HG03460 (cell line): Measurements from ENCODE around the gene PPFIA4.

Experiments
- ATAC-seq: cut with Tn5 transposase; IDR thresholded peaks from one replicate; pipeline ENCODE4 v1.9.1; 2021; ENCODE audit not compliant: unreplicated experiment

The PPFIA4 gene

GRCh38 chr1:203081465-203082230 lies 55.4 kb downstream of the PPFIA4 start:
- no peak for ATAC-seq

GRCh38 chr1:203082231-203082505 lies 55.9 kb downstream of the PPFIA4 start:
- no peak for ATAC-seq

DNA sequence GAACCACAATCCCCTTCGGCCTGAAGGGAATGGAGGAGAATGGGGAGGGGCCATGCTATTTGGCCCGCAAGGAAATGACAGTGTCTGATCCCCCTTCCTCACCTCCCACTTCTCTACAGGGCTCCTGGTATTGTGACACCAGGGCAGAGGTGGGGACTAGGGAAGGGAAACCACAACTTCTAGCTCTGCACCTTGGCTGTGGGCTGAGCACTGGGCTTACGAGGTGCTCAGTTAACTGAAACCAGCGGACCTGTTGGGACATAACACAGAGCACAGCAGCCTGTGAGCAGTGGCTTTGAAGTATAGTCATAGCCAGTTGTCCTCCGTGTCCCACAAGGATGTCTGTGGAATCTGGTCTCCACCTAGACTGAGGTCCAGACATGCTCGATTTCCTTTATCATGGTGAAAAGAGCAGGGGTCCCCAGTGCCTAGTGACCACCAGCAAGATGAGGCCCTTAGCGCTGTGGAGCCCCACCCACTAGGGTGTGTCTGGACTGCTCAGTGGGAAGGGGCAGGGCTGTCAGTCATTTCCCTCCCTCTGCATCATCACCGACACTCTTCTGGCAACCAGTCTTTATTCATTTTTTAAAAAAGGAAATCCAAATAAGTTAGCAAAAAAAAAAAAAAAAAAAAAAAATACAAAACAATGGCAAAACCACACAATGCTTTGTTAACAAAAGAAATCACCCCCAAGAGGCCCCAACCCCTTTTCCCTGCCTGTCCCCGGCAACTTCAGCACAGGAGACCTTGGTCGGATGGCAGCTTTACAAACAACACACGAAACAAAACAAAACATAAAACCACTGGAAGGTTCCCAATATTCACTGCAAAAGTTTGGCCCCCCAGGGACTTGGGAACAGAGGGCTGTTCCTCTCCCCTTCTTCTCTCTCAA lies 56.5 kb downstream of the PPFIA4 start:
- ATAC-seq = no peak

DNA sequence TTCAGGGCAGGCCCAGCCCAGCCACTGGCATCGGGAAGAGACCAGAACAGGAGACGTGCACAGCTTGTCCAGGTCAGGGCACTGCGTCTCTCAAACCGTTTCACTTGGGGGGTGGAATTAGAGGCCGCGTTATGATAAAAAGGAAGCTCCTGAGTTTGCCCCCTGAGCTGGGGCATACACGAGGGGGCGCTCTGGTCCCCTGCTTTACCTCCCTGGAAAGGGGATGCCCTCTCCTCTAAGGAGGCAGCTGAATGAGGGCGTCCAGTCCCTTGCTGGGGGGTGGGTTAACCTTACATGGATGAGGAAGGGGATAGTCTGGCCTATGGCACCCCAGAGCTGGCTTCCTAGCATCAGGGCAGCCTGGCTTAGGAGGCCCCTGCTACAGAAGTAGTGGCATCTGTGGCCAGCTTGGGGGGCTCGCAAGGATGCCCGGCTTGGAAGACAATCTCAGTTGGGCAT lies 57.2 kb downstream of the PPFIA4 start:
- ATAC-seq = no peak

DNA sequence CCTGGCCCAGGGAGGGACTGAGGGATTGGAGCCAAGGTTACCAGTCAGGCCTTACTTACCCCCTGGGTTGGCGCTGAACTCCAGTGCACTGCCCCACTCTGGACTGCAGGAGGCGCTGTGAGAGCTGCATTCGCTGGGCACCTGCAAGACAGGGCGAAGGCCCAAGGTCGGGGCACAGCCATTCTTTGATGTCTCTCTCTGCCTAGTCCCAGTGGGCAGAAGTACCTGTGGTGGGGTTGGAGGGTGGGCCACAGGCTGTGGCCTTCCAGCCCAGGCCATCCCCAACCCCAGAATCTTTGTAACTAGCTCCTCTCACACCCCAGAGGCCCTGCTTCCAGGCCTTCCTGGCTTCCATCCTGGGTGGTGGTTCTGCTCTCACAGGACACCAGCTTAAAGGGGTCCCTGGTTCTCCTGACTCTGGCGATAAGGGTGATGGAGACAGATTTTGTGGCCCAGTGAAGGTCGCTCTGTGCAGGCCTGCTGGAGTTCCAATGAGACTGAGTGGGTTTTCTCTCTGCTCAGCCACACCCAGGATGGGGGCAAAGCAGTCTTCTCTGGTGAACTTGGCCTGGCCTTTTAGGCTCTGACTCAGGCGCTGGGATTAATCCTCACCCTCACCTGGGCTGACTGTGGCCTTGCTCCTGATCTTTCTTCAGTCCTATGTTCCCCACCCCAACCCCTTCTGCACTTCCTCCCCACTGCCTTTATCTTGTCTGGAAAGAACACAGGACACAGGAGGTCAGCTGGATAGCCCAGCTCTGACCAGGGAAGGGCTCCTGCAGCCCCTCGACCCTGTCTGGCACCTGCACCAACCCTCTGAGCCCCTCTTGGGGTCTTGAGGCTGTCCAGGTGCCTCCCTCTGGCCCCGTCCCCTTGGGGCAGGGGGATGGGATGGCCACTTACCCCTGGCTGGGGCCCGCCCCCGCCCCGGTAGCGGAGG lies 58.6 kb downstream of the PPFIA4 start:
- ATAC-seq = no peak

DNA sequence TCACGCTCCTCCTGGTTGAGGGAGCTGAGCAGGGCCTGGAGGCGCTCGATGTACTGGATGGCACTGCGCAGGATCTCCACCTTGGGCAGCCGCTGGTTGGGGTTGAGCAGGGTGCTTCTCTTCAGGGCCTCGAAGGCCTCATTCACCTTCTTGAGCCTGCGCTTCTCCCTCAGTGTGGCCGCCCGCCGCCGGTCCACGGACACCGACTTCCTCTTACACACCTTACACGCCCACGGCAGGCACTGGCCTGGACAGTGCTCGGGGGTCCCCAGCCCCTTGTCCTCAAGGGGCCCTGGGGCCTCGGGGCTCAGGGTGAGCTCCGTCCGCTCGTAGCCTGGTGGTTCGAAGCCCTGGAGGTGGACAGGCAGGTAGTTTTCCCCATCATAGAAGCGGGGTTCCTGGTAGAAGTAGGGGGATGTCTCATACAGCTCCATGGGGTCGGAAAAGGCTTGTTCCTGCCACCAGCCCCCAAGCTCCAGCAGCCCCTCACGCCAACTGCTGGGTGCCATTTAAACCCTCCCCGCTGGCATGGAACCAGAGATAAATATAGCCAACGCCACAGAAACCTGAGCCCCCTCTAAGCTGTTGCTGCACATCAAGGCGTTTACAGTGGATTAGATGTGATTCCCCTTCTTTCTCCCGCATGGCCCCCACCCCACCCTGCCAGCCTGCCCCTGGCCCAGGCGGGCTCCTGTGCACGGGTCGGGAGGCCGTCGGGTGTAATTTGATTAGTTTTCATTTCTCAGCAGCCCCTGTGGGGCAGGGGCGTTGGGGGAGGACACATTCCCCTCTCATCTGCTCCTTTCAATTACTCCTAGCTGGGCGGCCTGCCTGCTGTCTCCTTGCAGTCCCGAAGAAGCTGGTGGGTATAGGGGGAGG lies 59.5 kb downstream of the PPFIA4 start, which contains the start of gene MYOG:
TSS of gene MYOG (minus strand) at position 485 of the 879 bp plus-strand sequence. CDS start at position 434, 51 bp downstream.
- ATAC-seq = no peak

- ATAC-seq = no peak
These were observed 60.9 kb downstream of the PPFIA4 start for GRCh38 chr1:203086992-203087763.

DNA sequence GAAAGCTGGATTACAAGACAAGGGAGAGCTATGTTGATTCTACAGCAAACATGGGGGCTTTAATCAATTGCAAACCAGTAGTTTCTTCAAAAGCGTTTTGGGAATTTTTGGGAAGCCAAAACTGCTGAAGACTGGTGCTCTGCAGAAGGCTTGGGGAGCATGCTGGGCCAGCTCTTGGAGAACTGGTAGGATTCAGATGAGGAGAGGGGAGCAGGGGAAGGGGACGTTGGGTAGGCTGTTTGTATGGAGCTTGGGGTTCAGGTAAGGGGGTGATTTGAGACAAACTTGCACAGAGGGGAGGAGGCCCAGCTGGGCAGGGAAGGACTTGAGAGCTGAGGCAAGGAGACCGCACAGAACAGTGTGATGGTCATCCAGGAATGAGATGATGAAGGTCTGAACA lies 62.1 kb downstream of the PPFIA4 start:
- no peak for ATAC-seq

- ATAC-seq = no peak
These were observed 62.8 kb downstream of the PPFIA4 start for GRCh38 chr1:203089001-203089650.

DNA sequence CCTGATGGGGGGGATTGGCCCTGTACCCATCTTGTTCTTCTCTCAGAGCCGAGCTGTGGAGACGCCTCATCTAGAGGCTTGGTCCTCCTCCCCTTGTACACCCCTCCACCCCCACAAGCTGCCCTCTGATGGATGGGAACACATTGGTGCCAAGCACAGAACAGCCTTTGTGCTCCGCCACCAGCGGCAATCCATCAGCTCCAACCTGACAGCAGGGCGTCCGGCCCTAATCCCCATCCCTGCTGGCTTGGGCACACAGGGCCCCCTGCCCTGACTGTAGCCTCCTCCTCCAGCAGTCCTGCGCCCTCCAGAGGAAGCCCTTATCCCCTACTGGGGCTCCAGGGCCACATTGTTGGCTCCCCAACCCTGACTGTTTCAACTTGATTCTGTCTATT lies 63.4 kb downstream of the PPFIA4 start:
- ATAC-seq = no peak

DNA sequence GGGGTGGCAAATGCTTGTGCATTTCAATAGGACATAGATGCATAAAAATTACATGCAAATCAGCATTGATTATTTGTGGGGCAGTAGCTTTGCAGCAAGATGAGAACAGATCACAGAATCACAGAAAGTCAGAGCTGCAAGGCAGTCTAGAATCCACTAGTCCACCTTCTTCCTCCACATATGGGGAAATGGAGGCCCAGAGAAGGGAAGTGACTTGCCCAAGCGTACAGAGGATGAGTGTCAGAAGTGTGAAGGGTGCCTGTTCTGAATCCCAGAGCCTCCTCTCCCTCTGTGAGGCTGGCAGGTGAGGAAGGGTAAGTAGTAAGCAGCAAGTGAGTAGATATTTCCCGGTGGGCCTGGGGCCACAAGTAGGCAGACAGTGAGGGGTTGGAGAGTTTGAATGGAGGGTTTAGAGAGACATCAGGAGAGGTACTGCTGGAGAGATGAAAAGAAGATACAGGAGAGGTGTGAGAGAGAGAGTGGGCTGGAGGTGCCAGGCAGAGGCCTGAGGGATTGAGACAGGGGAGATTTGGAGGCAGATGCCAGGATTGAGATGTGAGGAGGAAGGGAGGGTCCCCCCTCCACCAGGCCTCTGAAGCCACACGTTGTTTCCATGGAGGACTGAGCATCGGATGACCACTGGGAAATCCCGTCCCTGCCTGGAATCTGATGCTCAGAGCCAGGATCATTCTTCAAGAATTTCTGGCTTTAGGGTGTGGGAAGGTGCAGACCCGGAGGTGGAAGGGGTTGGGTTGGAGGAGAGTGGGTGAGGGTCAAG lies 64.3 kb downstream of the PPFIA4 start:
- no peak for ATAC-seq

- no peak for ATAC-seq
These were observed 64.8 kb downstream of the PPFIA4 start for GRCh38 chr1:203091199-203091477.

DNA sequence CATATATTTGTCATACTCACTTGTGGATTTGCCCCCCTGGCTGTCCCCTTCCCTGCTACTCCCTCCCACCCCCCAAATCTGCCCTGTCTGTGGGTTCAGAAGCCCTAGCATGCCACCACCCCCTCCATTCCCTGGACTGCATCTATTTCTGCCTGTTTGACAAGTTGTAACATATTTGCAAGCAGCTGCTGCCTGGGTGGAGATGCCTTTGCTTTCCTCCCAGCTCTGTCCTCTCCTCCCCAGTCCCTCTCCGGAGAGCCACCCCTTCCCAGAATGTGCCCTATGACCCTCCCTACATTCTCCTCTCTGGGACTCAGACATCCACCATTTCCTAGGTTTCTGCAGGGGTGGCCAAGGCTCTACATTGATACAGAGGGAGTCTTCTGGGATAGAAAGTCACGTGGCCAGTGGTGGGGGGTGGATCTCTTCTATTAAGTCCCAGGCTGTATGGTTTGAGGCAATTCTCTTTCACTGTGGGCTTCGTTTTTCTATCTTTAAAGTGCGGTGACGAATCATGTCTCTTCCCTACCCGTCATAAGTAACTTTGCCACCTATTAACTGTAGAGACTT lies 65.6 kb downstream of the PPFIA4 start:
- ATAC-seq = no peak

- no peak for ATAC-seq
These were observed 67.6 kb downstream of the PPFIA4 start for GRCh38 chr1:203093754-203094410.

DNA sequence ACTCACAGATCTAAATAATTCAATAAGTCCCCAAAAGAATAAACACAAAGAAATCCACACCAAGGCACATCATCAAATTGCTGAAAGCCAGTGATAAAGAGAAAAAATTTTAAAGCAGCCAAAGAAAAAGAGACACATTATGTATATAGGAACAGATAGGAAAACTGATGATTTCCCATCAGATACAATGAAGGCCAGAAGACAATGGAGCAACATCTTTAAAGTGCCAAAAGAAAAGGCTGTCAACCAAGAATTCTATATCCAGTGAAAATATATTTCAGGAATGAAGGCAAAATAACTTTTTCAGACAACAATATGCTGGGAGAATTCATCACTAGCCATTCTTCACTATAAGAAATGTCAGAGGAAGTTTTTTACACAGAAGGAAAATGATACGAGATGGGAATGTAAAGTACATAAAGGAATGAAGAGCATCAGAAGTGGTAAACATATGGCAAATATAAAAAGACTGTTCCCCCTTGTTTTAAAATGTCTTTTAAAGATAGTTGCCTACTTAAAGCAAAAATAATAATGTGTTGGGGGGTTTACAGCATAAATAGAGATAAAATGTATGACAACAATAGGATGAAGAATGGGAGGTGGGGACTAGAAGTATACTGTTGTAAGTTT lies 68.9 kb downstream of the PPFIA4 start:
- no peak for ATAC-seq

DNA sequence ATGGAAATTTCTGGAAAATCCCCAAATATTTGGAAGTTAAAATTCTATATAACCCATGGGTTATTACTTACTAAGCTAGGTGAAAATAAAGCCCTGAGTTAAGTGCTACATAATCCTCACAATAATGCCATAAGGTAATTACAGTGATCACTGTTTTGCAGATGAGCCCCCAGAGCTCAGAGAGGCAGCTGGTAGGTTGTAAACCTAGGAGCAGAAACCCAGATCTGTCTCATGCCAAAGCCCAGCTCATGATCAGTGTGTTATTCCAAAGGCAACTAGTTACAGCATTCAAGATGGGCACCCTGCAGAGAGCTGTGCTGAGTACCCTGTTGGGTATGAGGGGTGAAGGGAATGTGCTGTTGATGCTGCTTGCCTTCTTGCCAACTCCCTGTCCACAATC lies 70.3 kb downstream of the PPFIA4 start:
- ATAC-seq = no peak

DNA sequence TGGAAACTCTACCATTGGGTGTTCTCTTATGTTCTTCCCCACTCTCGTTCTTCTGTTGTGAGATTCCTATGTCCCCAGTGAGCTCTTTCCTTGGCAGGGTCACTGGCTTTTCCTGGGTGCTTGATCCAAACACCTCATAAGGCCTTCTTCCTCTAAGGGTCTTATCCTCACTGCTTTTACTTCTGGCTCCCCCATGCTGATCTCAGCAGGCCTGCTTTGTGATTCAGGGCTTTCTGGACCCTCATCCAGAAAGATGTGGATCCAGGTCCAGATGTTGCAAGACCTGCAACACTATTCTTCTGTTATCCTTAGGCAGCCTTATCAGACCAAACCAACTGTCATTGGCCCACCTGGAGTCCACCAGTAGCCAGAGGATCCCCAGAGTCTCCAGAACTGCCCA lies 70.7 kb downstream of the PPFIA4 start:
- no peak for ATAC-seq
